GM21447 (cell line): Measurements from ENCODE around the gene SLCO3A1.
"Not testable (repeated sequence)": the region's sequence is repeated elsewhere in the genome, so short reads cannot be mapped to it uniquely, and the experiment has no call there.

Source experiments
- ATAC-seq: cut with Tn5 transposase; IDR thresholded peaks from one replicate; pipeline ENCODE4 v1.9.1; 2021; ENCODE audit not compliant: unreplicated experiment

The SLCO3A1 gene

DNA sequence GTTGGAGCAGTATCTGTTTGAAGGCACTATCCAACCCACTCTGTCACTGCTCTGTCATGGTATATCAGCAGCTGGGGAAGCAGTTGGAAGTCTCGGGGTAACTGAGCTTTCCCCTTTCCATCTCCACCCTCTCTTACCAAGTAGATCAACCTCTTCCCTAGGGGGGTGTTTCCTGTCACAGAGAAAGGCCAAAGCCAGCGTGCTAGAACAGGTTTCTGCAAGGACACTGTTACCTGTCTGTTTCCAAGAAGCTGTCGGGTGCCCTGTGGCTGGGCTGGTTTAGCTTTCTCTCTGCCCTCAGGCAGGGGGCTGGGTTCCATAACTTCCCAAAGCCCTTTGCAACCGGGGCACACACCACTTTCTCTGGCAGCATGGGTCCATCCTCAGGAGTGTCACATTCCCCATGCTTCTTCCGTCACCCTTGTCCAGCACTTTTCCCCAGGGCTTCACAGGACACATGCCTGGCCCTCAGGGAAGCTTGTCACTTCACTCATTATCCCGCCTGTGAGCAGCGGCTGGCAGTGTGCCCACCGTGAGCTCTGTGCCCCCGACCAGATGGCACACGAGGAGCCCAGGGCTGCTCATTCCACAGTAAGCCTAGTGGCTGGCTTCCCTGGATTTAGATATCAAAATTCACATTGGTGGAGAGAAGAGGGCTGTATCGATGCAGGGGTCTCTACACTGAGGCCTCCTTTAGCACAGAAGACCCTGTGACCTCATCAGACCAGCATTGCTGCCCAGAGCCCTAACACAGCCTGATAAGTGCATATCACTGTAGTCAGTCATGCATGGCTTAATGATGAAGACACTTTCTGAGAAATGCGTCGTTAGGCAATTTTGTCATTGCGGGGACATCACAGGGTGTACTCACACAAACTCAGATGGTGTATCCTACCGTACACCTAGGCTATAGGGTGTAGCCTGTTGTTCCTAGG is 205.8 kb downstream of the SLCO3A1 start:
- ATAC-seq, result no peak

DNA sequence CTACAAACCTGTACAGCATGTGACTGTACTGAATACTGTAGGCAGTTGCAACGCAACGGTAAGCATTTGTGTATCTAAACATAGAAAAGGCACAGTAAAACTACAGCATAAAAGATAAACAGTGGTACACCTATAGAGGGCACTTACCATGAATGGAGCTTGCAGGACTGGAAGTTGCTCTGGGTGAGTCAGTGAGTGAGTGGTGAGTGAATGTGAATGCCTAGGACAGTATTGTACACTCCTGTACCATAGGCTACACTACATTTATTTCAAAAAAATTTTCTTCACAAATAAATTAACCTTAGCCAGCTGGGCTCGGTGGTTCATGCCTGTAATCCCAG is 206.4 kb downstream of the SLCO3A1 start:
- not testable (repeated sequence) for ATAC-seq

DNA sequence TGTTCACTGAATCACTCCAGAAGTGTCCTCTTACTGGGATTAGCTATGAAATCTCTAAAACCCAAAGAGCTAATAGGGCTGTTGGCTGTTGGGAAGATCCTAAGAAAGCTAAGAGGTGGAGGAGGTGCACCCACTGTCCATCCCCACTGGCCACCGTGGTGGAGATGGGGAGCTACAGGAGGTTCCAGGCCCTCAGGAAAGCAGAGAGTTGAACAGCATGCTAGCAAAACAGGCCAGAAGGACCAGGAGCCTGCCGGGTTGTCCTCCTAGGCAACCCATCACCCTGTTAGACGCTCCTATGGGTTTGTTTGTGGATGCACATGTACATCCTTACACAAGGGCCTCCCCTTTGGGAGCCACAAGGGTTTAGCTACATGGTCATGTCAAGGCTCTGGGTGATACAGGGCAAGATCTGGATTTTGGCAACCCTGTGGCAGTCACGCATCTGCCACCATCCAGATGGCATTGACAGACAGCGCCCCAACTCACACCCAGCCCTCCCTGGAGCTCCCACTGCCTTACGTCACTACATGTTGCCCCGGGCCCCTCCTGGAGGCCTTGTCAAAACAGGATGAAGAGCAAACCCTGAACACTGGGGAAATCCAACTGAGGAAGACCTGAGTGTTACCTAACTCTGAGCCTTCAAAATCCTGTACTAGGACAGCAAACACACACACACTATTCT is 208.1 kb downstream of the SLCO3A1 start:
- ATAC-seq, result no peak

DNA sequence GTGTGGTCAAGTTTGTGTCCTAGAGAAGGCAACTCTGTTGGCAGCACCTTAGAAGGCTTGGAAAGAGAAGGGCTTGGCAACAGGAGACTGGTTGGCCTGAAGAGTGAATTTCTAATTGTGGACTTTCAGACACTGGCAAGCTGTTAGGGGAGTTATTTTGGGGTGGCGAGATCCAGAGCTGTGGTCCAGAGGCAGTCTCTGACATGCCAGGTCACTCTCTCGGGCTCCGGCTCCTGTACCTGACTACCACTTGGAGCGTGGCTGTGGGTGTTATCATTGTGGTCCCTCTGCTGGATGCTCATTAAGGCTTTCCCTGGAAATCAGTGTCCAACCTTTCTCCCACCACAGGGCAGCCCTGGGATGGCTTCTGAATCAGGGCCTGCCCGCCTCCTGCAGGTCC is 209.0 kb downstream of the SLCO3A1 start:
- ATAC-seq, result no peak

DNA sequence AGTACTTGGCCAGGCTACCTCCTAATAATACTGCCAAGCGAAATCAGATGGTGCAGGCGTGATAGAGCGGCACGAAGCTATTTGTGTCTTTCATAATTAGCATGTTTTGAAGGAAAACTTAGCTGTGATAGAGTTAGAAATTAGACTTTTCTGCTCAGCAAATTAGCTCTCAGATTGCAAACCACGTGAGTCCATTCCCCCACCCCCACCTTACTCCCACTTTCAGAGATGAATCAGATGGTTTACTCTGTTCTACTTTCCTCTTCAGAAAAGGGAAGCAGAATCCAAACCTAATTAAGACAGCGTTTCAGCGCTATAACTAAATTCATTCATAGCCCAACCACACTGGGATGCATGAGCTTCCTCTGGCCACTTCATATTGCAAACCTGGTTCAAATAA is 214.6 kb downstream of the SLCO3A1 start:
- ATAC-seq, result no peak

DNA sequence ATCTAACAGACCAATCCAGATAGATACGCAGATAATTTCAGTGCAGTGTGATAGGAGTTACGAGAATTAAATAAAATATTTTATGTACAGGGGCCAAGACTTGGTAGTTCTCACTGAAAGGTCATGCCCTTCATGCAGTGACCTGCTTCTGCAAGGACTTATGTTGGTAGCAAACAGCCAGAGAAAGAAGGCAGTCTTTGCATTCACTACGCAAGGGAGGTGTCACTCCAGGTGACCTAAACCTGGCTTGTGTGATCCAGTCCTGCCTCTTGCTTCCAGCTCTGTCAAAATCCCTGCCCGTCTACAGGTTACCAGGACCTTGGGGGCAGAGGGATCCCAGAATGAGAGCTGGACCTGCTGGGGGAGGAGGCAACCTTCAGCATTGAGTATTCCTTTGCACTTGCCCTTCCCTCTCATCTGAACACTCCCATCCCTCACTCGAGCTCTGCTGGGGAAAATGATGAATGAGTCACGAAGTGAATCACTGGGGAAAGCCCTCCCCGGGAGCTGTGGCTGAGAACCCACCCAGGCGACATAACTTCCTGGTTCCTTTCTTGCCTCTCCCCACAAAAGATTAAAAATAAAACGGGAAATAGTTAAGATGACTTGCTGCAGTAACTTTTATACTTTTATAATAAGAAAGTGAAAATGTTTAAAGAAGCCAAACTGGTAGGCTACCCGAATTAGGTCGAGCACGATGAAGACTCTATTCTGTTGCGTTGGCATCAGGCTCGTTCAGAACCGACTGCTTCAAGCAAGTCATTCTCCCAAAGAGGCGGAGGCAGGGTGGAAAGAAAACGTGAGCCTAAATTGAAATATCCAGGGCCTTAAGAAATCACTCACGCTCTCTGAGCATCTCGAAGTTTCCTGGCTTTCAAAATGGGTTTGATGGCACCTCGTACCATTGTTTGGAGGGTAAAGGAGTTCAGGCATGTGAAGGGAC is 216.1 kb downstream of the SLCO3A1 start:
- peak; percentile 51 for ATAC-seq

DNA sequence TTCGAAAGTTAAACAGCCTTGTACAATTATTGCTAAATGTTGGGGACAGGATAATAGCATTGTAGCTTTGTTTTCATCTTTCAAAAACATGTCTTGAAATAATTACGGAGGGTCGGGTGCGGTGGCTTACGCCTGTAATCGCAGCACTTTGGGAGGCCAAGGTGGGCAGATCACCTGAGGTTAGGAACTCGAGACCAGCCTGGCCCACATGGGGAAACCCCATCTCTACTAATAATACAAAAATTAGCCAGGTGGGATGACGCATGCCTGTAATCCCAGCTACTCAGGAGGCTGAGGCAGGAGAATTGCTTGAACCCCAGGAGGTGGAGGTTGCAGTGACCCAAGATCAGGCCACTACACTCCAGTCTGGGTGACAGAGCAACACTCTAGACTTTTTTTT is 216.7 kb downstream of the SLCO3A1 start:
- ATAC-seq, result not testable (repeated sequence)

DNA sequence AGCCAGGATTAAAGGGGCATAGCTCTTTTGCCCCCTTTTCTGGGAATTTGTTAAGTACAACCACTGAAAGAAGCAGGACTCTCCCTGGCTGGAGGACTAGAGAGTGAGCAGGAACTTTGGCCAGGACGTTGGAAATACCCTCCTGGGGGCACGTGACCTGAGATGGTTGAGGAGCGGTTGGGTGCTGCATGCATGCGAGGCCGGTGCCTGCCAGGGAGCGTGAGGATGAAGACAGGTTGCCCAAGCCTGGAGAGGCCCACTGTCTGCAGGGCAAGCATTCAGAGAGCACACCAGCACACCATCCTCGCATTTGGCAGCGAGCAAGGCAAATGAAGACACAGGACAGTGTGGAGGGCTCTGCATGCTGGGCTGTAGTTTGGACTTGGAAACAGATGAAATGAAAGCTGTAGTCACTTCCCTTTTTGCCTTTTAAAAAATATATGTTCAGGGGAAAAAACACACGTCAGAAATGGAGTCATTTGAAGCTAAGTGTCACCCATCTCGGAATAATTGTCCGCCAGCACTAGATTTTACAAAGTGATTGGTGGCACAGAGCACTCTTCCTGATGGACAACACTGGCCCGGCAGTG is 217.6 kb downstream of the SLCO3A1 start:
- no peak for ATAC-seq

DNA sequence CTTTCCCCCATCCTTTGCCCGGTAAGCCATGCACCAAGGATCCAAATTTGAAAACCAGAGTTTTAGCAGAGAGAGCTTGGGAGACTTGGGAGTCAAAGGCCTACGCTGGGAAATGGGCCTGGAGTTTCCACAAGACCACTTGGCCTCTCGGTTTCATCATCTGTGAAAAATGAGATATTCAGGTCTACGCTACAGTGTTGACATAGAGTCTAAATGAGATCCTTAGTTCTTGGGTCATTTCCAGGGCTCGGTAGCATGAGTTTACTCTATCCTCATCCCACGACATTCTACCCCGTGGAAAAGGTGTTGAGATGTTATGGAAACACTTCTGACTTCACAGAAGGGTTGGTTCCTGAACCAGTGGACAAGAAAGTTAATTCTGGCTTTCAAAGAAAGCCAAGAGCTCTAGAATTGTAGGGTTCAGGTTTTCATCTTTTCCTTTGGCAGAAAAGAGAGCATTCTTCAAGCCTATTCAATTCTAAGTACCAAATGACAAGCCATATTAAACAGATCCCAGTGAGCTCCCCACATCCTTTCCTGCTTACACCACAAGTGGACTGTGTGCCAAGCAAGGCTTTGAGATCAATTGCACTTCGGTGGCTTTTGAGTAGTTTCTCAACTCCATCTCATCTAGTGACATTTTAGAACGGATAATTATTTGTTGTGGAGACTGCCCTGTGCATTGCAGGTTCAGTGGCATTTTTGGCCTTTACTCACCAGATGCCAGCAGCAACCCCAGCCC is 219.7 kb downstream of the SLCO3A1 start:
- ATAC-seq, result no peak

DNA sequence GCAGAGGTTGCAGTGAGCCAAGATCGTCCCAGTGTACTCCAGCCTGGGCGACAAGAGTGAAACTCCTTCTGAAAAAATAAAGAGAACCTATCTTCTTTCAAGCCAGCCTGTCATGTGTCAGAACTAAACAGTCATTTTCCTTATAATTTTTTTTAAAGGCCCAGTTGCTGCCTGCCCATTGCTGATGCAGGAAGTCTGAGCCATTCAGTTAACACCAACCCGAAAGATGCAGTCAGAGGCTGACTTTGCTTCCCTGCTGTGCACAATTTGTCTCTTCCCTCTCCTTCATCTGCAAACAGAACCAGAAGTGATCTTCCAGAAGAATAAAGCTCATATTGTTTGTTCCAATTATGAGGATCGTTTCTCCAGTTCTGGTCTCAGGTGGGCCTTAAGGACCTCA is 220.6 kb downstream of the SLCO3A1 start:
- no peak for ATAC-seq

DNA sequence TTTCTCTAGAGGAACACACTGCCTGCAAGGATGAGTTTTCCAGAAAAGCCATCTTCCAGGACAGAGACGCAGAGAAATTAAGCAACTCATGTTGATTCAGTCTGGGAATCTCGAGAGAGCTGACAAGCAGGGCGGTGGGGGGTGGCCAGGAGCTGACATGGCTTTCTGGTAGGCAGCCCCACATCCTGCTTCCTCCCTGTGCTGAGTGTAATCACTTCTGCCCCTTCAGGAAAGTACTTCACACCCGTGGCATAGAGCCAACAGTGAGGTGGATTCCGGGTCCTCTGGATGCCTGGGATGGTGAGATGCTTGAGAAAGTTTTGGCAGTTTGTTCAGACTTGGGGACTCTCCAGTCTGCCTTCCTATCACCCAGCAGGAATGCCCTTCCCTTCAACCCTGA is 221.1 kb downstream of the SLCO3A1 start:
- no peak for ATAC-seq

DNA sequence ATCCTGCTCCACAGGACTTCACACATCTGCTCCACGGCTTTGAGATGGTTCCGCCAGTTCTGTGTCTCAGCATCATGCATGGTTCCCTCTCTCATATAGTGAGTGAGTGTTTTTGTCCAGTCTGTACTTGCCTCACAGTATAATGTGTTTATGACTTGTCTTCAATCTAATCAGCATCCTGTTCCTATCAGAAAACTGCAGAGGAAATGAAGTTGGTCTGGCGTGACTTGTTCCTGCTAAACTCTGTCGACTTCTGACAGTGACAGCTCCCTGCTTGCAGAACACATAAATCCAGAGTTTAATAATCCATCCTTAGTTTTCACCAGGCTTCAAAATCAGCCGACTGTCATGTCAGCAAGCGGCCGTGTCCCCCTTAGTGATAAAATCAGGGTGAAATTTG is 222.3 kb downstream of the SLCO3A1 start:
- ATAC-seq, result no peak

DNA sequence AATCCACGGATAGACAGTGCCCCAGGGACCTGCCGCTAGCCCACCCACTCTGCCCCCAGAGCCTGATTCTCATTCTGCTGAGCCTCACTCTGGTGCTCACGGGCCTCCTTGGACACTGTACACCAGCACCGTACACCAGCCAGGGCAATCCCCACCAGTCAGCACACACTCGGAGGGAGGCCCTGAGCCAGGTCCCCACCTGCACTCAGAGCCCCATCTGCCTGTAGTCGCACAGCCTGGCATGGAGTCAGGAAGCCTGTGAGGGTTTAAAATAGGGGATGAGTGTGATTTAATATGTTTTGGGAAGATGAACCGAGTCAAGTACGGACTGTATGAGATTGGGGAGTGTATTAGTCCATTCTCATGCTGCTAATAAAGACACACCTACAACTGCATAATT is 223.0 kb downstream of the SLCO3A1 start:
- no peak for ATAC-seq

DNA sequence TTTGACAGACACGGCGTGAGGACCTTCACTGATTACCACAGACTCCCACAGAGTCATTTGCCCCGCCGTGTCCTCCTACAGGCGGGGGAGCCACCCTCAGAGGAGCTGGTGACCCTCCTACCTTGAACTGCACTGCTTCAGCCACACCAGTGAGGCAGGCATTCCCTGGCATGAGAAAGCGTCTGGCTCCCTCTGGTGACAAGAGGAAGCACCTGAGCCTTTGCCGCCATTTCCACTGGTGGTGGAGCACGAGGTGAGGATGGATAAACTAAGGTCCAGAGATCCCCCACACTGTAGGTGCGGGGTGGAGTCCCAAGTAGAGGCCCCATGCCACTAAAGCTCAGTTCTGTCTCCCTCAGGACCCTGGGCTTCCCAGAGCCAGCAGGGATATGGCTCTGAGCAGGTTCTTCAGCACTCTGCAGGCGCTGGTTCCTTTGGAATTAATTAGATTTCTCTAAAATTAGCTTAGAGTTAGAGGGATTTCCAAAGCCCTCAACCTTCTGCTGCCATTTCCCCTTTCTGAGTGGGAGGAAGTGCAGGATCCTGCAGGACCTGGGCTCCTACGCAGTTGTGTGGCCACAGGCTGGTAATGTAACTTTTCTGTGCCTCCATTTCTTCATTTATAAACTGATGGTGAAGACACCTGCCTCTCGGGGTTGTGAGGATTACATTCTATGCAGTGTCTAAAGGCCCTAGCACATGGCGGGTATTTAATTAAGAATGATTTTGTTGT is 224.0 kb downstream of the SLCO3A1 start:
- peak; percentile 57 for ATAC-seq

DNA sequence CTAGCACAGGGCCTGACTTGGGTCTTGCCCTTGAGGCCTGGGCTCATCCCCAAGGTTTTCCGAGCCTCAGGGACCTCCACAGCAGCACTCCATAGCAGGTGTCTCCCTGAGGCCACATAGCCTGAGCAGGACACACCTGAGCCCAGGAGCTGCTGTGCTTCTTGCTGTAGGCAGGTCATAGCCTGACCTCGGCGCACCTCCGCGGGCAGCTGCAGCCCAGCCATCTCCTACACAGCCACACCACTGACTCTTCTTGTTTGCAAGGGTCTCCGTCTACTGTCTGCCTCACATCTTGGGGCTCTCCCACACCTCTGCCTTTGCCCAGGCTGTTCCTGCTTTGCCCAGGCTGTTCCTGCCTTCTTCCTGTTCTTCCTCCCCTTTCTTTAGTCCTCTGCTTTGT is 224.8 kb downstream of the SLCO3A1 start:
- ATAC-seq, result no peak

DNA sequence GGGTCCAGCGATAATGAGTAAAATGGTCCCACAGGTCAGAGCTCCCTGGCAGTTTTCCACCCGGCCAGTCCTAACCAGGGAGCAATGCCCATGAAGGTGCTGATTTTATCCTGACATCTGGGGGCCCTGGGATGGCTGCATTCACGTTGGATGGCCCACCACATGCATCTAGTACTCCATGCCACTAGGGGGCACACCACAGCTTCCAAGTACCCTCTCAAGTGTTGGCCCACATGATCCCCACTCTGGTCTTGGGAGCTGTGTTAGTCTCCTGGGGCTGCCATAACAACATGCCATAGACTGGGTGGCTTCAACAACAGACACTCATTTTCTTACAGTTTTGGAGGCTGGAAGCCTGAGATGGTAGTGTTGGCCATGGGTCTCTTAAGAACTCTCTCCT is 225.5 kb downstream of the SLCO3A1 start:
- ATAC-seq, result no peak

DNA sequence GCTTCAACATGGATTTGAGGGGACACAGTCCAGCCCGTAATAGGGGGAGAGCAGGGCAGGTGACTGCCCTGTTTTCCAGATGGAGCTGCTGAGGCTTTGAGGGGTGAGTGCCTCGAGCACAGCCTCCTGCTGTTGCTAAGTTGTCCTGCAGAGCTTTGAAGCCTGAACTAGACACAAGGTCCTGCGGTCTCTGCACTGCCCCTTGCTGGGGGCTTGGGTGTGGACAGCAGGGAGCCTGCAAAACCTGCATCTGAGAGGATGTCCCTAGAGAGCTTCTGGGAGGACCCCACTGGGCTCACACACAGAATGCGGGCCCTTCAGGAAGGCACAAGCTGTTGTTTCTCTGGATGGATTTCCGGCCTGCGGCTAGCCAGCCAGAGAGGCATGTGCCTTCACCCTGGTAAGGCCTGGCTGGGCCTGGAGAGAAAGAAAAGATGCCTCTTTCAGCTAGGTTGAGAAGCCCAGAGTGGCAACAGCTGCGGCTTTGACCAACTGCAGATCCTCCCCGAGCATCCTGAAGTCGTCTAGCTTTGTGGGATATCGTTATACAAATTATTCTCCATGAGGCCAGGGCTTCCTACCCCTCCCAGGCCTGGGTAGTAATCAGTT is 226.2 kb downstream of the SLCO3A1 start:
- ATAC-seq, result no peak

DNA sequence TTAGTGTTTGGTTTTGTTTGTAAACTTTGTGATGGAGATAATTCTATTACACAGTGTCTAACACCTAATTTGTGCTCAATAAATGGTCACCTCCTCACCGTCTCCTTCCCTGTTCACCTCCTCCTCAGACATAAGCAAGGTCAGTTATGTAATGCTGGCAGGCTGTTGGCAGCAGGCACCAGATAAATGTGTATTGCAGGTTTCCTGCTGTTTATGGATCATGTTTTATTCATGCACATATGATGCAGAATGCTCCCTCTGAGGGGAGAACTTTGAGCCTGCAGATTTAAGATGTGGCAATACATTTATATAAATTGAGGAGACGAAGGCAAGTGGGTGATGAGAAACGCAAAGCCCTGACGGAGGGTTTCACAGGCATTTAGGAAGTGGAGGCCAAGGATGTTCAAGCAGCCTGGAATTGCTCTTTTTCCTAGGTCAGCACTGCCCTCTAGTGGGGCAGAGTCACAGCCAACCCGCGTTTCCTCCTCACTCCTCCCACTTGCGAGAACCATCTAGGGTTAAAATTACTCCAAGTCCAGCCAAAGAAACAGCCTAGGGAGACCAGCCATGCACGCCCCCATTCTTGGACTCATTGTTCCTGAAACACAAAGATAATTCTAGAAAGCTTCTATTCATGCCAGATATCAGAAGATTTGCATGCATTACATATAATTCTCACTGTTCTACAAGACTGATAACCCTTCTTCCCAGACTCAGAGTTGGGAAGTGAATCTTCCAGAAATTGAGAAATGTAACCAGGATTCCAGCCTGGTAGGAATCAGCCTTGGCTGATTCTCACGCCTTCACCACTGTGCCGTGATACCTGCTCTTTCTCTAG is 228.7 kb downstream of the SLCO3A1 start:
- ATAC-seq, result peak; percentile 73
